GM23338 (cell line): ENCODE measurements around the gene KCNAB1.

Source experiments
- CREB1 ChIP-seq: fragments of 250-450 bp; sonication (Bioruptor Pico); IDR thresholded peaks from 2 replicates; pipeline ENCODE4 v1.5.0; 2020; ENCODE audit warnings: low read depth, mild to moderate bottlenecking, moderate library complexity
- CTCF ChIP-seq, 2 experiments: fragments of 200-600 bp in 1 of 2; sonication (generic) in 1 of 2; conservative IDR thresholded peaks; 2 replicates each; pipeline versions ENCODE4 v1.5.1 to v1.6.1; 2016 to 2017; ENCODE audit warnings: antibody characterized with exemption in 2 of 2, low read depth in 2 of 2, mild to moderate bottlenecking in 2 of 2, moderate library complexity in 1 of 2
- ETS1 ChIP-seq: IDR thresholded peaks from 2 replicates; pipeline ENCODE4 v1.6.1; 2016; ENCODE audit warnings: antibody characterized with exemption
- EZH2 ChIP-seq: fragments of 200-600 bp; sonication (generic); IDR thresholded peaks from one replicate; pipeline ENCODE4 v1.8.0; 2017; ENCODE audit warnings: antibody characterized with exemption, mild to moderate bottlenecking, low read depth; ENCODE audit not compliant: unreplicated experiment
- EZH2phosphoT487 ChIP-seq: fragments of 200-600 bp; sonication (generic); IDR thresholded peaks from one replicate; pipeline ENCODE4 v1.8.1; 2018; ENCODE audit warnings: antibody characterized with exemption; ENCODE audit not compliant: unreplicated experiment
- POLR2AphosphoS5 ChIP-seq: IDR thresholded peaks from 2 replicates; pipeline ENCODE4 v1.6.1; 2016; ENCODE audit warnings: antibody characterized with exemption, low read depth
- REST ChIP-seq: IDR thresholded peaks from one replicate; pipeline ENCODE4 v1.6.1; 2018; ENCODE audit warnings: antibody characterized with exemption; ENCODE audit not compliant: unreplicated experiment

- TF ChIP-seq CTCF (conservative IDR thresholded peaks at IDR 0.05; ENCODE audit: low read depth in 2 of 2) (no peak), EZH2 (no peak), CREB1 (CRISPR knock-in tag) (no peak), POLR2AphosphoS5 (no peak), ETS1 (no peak), EZH2phosphoT487 (no peak), REST (no peak)
Observed at GRCh38 chr3:156149876-156150275, 29.5 kb downstream of the KCNAB1 start.
